T-helper 22 cell (primary cell): ENCODE data around the gene CFAP58.

Experiments used
- DNase-seq: peaks from one replicate; pipeline ENCODE4 v3.0.0-alpha.2; 2020; ENCODE audit warnings: low read depth

CFAP58 gene

GRCh38 chr10:104487794-104488438, 134.3 kb downstream of the CFAP58 start:
- no peak for DNase-seq

GRCh38 chr10:104488439-104488832, 134.8 kb downstream of the CFAP58 start:
- no peak for DNase-seq

GRCh38 chr10:104492329-104492940, 138.8 kb downstream of the CFAP58 start:
- DNase-seq, result no peak

GRCh38 chr10:104498347-104499081, 144.9 kb downstream of the CFAP58 start:
- no peak for DNase-seq

GRCh38 chr10:104501449-104501848, 147.8 kb downstream of the CFAP58 start:
- no peak for DNase-seq

- no peak for DNase-seq
Observed at GRCh38 chr10:104501864-104502579, 148.4 kb downstream of the CFAP58 start.

GRCh38 chr10:104502907-104503306, 149.3 kb downstream of the CFAP58 start:
- DNase-seq, result no peak
